Uterus (tissue), 2 donors: ENCODE data around the gene NUP160.
"Not testable (repeated sequence)": the region's sequence is repeated elsewhere in the genome, so short reads cannot be mapped to it uniquely, and the experiment has no call there.

Source experiments
- POLR2A ChIP-seq, 2 donors: fragments of 450-650 bp; IDR thresholded peaks; one replicate each; pipeline ENCODE4 v1.6.1; 2016; ENCODE audit warnings: antibody characterized with exemption in 2 of 2, mild to moderate bottlenecking in 1 of 2, moderate library complexity in 1 of 2
- TF ChIP-seq, protein P1 (sequence below), 4 experiments: fragments of 200-600 bp in 2 of 4; fragments of 450-650 bp in 2 of 4; sonication (generic) in 2 of 4; IDR thresholded peaks; one replicate each; pipeline ENCODE4 v1.5.1; 2016 to 2019; ENCODE audit warnings: antibody characterized with exemption in 4 of 4, mild to moderate bottlenecking in 2 of 4, moderate library complexity in 1 of 4

DNA sequence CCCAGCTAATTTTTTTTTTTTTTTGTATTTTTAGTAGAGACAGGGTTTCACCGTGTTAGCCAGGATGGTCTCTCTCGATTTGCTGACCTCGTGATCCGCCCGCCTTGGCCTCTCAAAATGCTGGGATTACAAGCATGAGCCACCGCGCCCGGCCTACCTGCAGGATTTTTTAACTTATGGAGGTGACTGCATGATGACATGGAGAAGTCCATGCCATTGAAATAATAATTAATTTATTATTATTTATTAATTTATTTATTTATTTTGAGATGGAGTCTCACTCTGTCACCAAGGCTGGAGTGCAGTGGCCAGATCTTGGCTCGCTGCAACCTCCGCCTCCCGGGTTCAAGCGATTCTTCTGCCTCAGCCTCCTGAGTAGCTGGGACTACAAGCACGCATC, 34.3 kb upstream of the NUP160 start:
- TF ChIP-seq, protein P1, sequence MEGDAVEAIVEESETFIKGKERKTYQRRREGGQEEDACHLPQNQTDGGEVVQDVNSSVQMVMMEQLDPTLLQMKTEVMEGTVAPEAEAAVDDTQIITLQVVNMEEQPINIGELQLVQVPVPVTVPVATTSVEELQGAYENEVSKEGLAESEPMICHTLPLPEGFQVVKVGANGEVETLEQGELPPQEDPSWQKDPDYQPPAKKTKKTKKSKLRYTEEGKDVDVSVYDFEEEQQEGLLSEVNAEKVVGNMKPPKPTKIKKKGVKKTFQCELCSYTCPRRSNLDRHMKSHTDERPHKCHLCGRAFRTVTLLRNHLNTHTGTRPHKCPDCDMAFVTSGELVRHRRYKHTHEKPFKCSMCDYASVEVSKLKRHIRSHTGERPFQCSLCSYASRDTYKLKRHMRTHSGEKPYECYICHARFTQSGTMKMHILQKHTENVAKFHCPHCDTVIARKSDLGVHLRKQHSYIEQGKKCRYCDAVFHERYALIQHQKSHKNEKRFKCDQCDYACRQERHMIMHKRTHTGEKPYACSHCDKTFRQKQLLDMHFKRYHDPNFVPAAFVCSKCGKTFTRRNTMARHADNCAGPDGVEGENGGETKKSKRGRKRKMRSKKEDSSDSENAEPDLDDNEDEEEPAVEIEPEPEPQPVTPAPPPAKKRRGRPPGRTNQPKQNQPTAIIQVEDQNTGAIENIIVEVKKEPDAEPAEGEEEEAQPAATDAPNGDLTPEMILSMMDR (IDR thresholded peaks at IDR 0.05): not testable (repeated sequence)
- not testable (repeated sequence) for TF ChIP-seq POLR2A (IDR thresholded peaks at IDR 0.05)
